ENCODE data around the gene SH2D3C. TPM values are rescaled to one million over a fixed set of nuclear protein-coding genes. Genes with fewer than 3 reads are reported as not detected.

Gene SH2D3C
- total and polyA plus RNA-seq, 9 of the 15 experiments (the other 6 are each of a cell fraction or from before 2014, with no cell fraction given) = 0.03 to 1.2 (median 0.22) TPM; not detected in 1

GRCh38 chr9:127770905-127771569, 7.4 kb downstream of the SH2D3C start (continued):
- TF ChIP-seq, protein P1, sequence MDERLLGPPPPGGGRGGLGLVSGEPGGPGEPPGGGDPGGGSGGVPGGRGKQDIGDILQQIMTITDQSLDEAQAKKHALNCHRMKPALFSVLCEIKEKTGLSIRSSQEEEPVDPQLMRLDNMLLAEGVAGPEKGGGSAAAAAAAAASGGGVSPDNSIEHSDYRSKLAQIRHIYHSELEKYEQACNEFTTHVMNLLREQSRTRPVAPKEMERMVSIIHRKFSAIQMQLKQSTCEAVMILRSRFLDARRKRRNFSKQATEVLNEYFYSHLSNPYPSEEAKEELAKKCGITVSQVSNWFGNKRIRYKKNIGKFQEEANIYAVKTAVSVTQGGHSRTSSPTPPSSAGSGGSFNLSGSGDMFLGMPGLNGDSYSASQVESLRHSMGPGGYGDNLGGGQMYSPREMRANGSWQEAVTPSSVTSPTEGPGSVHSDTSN (CRISPR knock-in tag; IDR thresholded peaks at IDR 0.05; ENCODE audit: low read depth) = peak; percentile 92
- TF ChIP-seq, protein P1 (tag; conservative IDR thresholded peaks at IDR 0.05; ENCODE audit: low read depth) = peak; percentile 96
- TF ChIP-seq EGR1 (conservative IDR thresholded peaks at IDR 0.05) (peak; percentile 92), PREB (CRISPR knock-in tag; IDR thresholded peaks at IDR 0.05) (no peak), HNRNPUL1 (IDR thresholded peaks at IDR 0.05; ENCODE audit: low read length) (no peak), HMGN3 (IDR thresholded peaks at IDR 0.05; ENCODE audit: borderline replicate concordance, extremely low read depth, insufficient read length, low read depth, low read length) (peak; percentile 74), MTA2 (IDR thresholded peaks at IDR 0.05; ENCODE audit: low read depth) (0 out of 2 replicates have a peak, but pooled peaks have one; percentile 17), TAF9B (IDR thresholded peaks at IDR 0.05; ENCODE audit: partially characterized antibody) (no peak), ZNF589 (CRISPR knock-in tag; IDR thresholded peaks at IDR 0.05; ENCODE audit: low read depth) (no peak), TCF3 (CRISPR knock-in tag; IDR thresholded peaks at IDR 0.05) (peak; percentile 55), SIN3B (IDR thresholded peaks at IDR 0.05; ENCODE audit: low read depth) (no peak), ZBTB2 (IDR thresholded peaks at IDR 0.05) (no peak), SIX5 (IDR thresholded peaks at IDR 0.05; ENCODE audit: borderline replicate concordance in 1 of 2, insufficient read depth in 1 of 2, low read depth in 1 of 2, low read length in 2 of 2) (no peak), IRF9 (tag; IDR thresholded peaks at IDR 0.05) (no peak), SMC3 (conservative IDR thresholded peaks at IDR 0.05; ENCODE audit: insufficient read depth, low read depth, low read length) (no peak), XRCC5 (IDR thresholded peaks at IDR 0.05; ENCODE audit: low read depth, low read length) (no peak), MTA1 (IDR thresholded peaks at IDR 0.05; ENCODE audit: borderline replicate concordance) (no peak)
- TF ChIP-seq, protein P2, sequence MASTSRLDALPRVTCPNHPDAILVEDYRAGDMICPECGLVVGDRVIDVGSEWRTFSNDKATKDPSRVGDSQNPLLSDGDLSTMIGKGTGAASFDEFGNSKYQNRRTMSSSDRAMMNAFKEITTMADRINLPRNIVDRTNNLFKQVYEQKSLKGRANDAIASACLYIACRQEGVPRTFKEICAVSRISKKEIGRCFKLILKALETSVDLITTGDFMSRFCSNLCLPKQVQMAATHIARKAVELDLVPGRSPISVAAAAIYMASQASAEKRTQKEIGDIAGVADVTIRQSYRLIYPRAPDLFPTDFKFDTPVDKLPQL (IDR thresholded peaks at IDR 0.05; ENCODE audit: extremely low read depth, insufficient read length) = no peak

Measured in K562 (cell line).